H9 (cell line): Measurements from ENCODE around the gene TYW1. TPM values are rescaled to one million over a fixed set of nuclear protein-coding genes. Genes with fewer than 3 reads are reported as not detected.
"Not testable (repeated sequence)": the region's sequence is repeated elsewhere in the genome, so short reads cannot be mapped to it uniquely, and the experiment has no call there.

Experiments used
- DNase-seq: peaks from one replicate; pipeline ENCODE4 v3.0.0-alpha.2; 2017
- H2AFZ ChIP-seq: one replicate; pipeline ENCODE4 v1.6.1; 2013; ENCODE audit warnings: mild to moderate bottlenecking, low read length, control low read depth, moderate library complexity
- H2AK5ac ChIP-seq: 2 replicates; pipeline ENCODE4 v1.6.1; 2013; ENCODE audit warnings: low read length, control low read depth, mixed read lengths; ENCODE audit not compliant: insufficient read length
- H2BK120ac ChIP-seq: one replicate; pipeline ENCODE4 v1.6.1; 2013; ENCODE audit warnings: low read depth, mild to moderate bottlenecking, low read length, control low read depth, inconsistent platforms; ENCODE audit not compliant: poor library complexity, severe bottlenecking
- H2BK12ac ChIP-seq: 2 replicates; pipeline ENCODE4 v1.6.1; 2013; ENCODE audit warnings: low read length, control low read depth, mixed read lengths, low read depth; ENCODE audit not compliant: insufficient read length
- H2BK15ac ChIP-seq: 2 replicates; pipeline ENCODE4 v1.6.1; 2013; ENCODE audit warnings: low read depth, low read length, control low read depth
- H2BK20ac ChIP-seq: one replicate; pipeline ENCODE4 v1.6.1; 2013; ENCODE audit warnings: low read depth, mild to moderate bottlenecking, low read length, control low read depth, inconsistent platforms; ENCODE audit not compliant: poor library complexity, severe bottlenecking
- H2BK5ac ChIP-seq: 2 replicates; pipeline ENCODE4 v1.6.1; 2013; ENCODE audit warnings: low read length, control low read depth, mixed read lengths; ENCODE audit not compliant: insufficient read length
- H3K14ac ChIP-seq: 2 replicates; pipeline ENCODE4 v1.6.1; 2013; ENCODE audit warnings: low read length, control low read depth; ENCODE audit not compliant: insufficient read depth
- H3K18ac ChIP-seq: 2 replicates; pipeline ENCODE4 v1.6.1; 2013; ENCODE audit warnings: low read depth, mild to moderate bottlenecking, mixed read lengths, low read length, control low read depth; ENCODE audit not compliant: insufficient read length
- H3K23ac ChIP-seq: 2 replicates; pipeline ENCODE4 v1.6.1; 2013; ENCODE audit warnings: low read length, control low read depth, mixed read lengths, low read depth; ENCODE audit not compliant: insufficient read length
- H3K23me2 ChIP-seq: 2 replicates; pipeline ENCODE4 v1.6.1; 2013; ENCODE audit warnings: low read depth, mild to moderate bottlenecking, mixed read lengths, low read length, control low read depth; ENCODE audit not compliant: insufficient read length, poor library complexity, severe bottlenecking
- H3K27ac ChIP-seq: 2 replicates; pipeline ENCODE4 v1.5.1; 2013; ENCODE audit warnings: low read length, control low read depth, mixed read lengths, low read depth; ENCODE audit not compliant: insufficient read length
- H3K27me3 ChIP-seq: 2 replicates; pipeline ENCODE4 v1.6.1; 2013; ENCODE audit warnings: low read length, control low read depth, inconsistent platforms; ENCODE audit not compliant: insufficient read depth
- H3K4ac ChIP-seq: 2 replicates; pipeline ENCODE4 v1.6.1; 2013; ENCODE audit warnings: low read depth, mild to moderate bottlenecking, control low read depth, inconsistent platforms, low read length, moderate library complexity
- H3K4me1 ChIP-seq: 2 replicates; pipeline ENCODE4 v1.6.1; 2013; ENCODE audit warnings: low read length, control low read depth, inconsistent platforms; ENCODE audit not compliant: insufficient read depth
- H3K4me2 ChIP-seq: 2 replicates; pipeline ENCODE4 v1.6.1; 2013; ENCODE audit warnings: low read length, control low read depth, mixed read lengths; ENCODE audit not compliant: insufficient read length, insufficient read depth
- H3K56ac ChIP-seq: 2 replicates; pipeline ENCODE4 v1.6.1; 2013; ENCODE audit warnings: low read depth, mild to moderate bottlenecking, mixed read lengths, low read length, control low read depth; ENCODE audit not compliant: insufficient read length
- H3K79me1 ChIP-seq: 2 replicates; pipeline ENCODE4 v1.6.1; 2013; ENCODE audit warnings: low read depth, mild to moderate bottlenecking, moderate library complexity, low read length, control low read depth, inconsistent platforms; ENCODE audit not compliant: insufficient read depth, poor library complexity, severe bottlenecking
- H3K79me2 ChIP-seq: 2 replicates; pipeline ENCODE4 v1.6.1; 2013; ENCODE audit warnings: low read length, control low read depth, inconsistent platforms; ENCODE audit not compliant: insufficient read depth
- H3K9ac ChIP-seq: 2 replicates; pipeline ENCODE4 v1.6.1; 2013; ENCODE audit warnings: low read length, control low read depth, mixed read lengths; ENCODE audit not compliant: insufficient read length; ENCODE audit errors: extremely low read depth
- H3K9me3 ChIP-seq: one replicate; pipeline ENCODE4 v1.6.1; 2013; ENCODE audit warnings: low read depth, low read length, inconsistent platforms; ENCODE audit not compliant: control insufficient read depth
- H3T11ph ChIP-seq: one replicate; pipeline ENCODE4 v1.6.1; 2013; ENCODE audit warnings: mild to moderate bottlenecking, low read length, control low read depth, inconsistent platforms
- H4K20me1 ChIP-seq: one replicate; pipeline ENCODE4 v1.6.1; 2013; ENCODE audit not compliant: control insufficient read depth, insufficient read length, insufficient read depth
- H4K5ac ChIP-seq: 2 replicates; pipeline ENCODE4 v1.6.1; 2013; ENCODE audit warnings: low read depth, mild to moderate bottlenecking, mixed read lengths, low read length, control low read depth; ENCODE audit not compliant: insufficient read length
- H4K8ac ChIP-seq: replicated peaks from 2 replicates; pipeline ENCODE4 v1.6.1; 2013; ENCODE audit warnings: low read length, control low read depth, mixed read lengths, low read depth; ENCODE audit not compliant: insufficient read length
- H4K91ac ChIP-seq: 2 replicates; pipeline ENCODE4 v1.6.1; 2013; ENCODE audit warnings: low read depth, mild to moderate bottlenecking, moderate library complexity, mixed read lengths, low read length, control low read depth; ENCODE audit not compliant: insufficient read length
- H3K27ac Mint-ChIP-seq, 3 experiments: 2 replicates in 2 of 3; 3 replicates in 1 of 3; pipeline ENCODE4 v1.8.0; 2020 to 2021; ENCODE audit warnings: mixed read lengths in 3 of 3, mild to moderate bottlenecking in 1 of 3, moderate library complexity in 1 of 3
- H3K27me3 Mint-ChIP-seq: 2 replicates; pipeline ENCODE4 v1.8.0; 2021; ENCODE audit warnings: low read depth, mild to moderate bottlenecking, moderate library complexity, mixed read lengths
- H3K36me3 Mint-ChIP-seq, 3 experiments: 2 replicates in 2 of 3; 3 replicates in 1 of 3; pipeline ENCODE4 v1.8.0; 2020 to 2021; ENCODE audit warnings: low read depth in 3 of 3, mixed read lengths in 3 of 3; ENCODE audit not compliant: insufficient read depth in 1 of 3
- H3K4me1 Mint-ChIP-seq, 2 experiments: 2 replicates each; pipeline ENCODE4 v1.8.0; 2020; ENCODE audit warnings: mixed read lengths in 2 of 2
- H3K4me3 Mint-ChIP-seq, 2 experiments: 2 replicates in 1 of 2; 3 replicates in 1 of 2; pipeline ENCODE4 v1.8.0; 2020 to 2021; ENCODE audit warnings: mild to moderate bottlenecking in 2 of 2, mixed read lengths in 2 of 2, moderate library complexity in 1 of 2
- H3K9me3 Mint-ChIP-seq, 2 experiments: 2 replicates in 1 of 2; 3 replicates in 1 of 2; pipeline ENCODE4 v1.8.0; 2020; ENCODE audit warnings: mild to moderate bottlenecking in 2 of 2, mixed read lengths in 2 of 2, moderate library complexity in 1 of 2
- WGBS: extraction: QIAGEN DNeasy Blood & Tissue Kit; methylation state at CpG from one replicate; pipeline ENCODE4 v1.1.7; 2013; ENCODE audit warnings: missing lambda C conversion rate, low lambda C conversion rate, mixed read lengths; ENCODE audit not compliant: insufficient read length; ENCODE audit errors: extremely low coverage; 5-methylcytosine and 5-hydroxymethylcytosine counted together
- total RNA-seq: library from RNA; stranded (reverse); gene quantifications from 2 replicates; pipeline ENCODE4 v1.2.1, GENCODE V29; 2021
- TF ChIP-seq, protein P1 (sequence below): fragments of 200-600 bp; sonication (generic); conservative IDR thresholded peaks from 3 replicates; pipeline ENCODE4 v1.8.0; 2021; ENCODE audit warnings: antibody characterized with exemption, mild to moderate bottlenecking

The TYW1 gene
- total RNA-seq, 1 experiment from 2014 or later: 22.3 TPM

DNA sequence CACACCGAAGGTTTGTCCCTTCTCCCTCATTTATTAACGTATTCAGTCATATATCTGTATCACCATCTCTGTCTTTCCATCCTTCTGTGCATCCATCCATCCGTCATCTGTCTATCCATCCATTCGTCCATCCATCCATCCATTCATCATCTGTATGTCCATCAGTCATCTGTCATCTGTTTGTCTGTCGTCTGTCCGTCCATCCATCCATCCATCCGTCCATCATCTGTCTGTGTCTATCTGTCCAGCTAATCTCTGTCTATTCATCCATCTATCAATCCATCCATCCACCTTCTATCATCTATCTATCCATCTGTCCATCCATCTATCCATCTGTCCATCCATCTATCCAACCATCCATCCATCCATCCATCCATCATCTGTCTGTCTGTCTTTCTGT is 213.9 kb downstream of the TYW1 start:
- no peaks in the 10 kb centered on the region for H3K79me2 ChIP-seq
- no peak overlapping the region for H3T11ph ChIP-seq
- no peaks in the 10 kb centered on the region for H3K79me1 ChIP-seq
- H2BK5ac ChIP-seq: no peak overlapping the region
- H3K4ac ChIP-seq: no peak overlapping the region
- no peak overlapping the region for H2BK12ac ChIP-seq
- no peak overlapping the region for H2BK120ac ChIP-seq
- H3K23ac ChIP-seq: no peak overlapping the region
- no peak overlapping the region for H2AK5ac ChIP-seq
- H3K4me1 Mint-ChIP-seq: no peaks in the 10 kb centered on the region
- H3K27me3 Mint-ChIP-seq: no peaks in the 10 kb centered on the region
- H3K36me3 Mint-ChIP-seq: peaks cover 4 to 9% (median 4%) of the 10 kb centered on the region in 3 experiments; a peak in 5 of 7 replicates
- no peaks in the 10 kb centered on the region for H4K20me1 ChIP-seq
- H3K9ac ChIP-seq: no peak overlapping the region
- H3K27me3 ChIP-seq: no peaks in the 10 kb centered on the region
- no peak overlapping the region for H3K27ac ChIP-seq
- no peaks in the 10 kb centered on the region for H3K9me3 ChIP-seq
- no peak overlapping the region for H3K14ac ChIP-seq
- no peak overlapping the region for H4K91ac ChIP-seq
- H2BK20ac ChIP-seq: no peak overlapping the region
- H3K9me3 Mint-ChIP-seq: no peaks in the 10 kb centered on the region; a peak in 1 of 5 replicates
- no peak overlapping the region for H2AFZ ChIP-seq
- no peak overlapping the region for H3K56ac ChIP-seq
- no peak overlapping the region for H3K27ac Mint-ChIP-seq
- DNase-seq: no peak
- no peak overlapping the region for H3K4me2 ChIP-seq
- no peaks in the 10 kb centered on the region for H3K23me2 ChIP-seq
- H4K8ac ChIP-seq: no peak overlapping the region
- H4K5ac ChIP-seq: no peak overlapping the region
- TF ChIP-seq, protein P1, sequence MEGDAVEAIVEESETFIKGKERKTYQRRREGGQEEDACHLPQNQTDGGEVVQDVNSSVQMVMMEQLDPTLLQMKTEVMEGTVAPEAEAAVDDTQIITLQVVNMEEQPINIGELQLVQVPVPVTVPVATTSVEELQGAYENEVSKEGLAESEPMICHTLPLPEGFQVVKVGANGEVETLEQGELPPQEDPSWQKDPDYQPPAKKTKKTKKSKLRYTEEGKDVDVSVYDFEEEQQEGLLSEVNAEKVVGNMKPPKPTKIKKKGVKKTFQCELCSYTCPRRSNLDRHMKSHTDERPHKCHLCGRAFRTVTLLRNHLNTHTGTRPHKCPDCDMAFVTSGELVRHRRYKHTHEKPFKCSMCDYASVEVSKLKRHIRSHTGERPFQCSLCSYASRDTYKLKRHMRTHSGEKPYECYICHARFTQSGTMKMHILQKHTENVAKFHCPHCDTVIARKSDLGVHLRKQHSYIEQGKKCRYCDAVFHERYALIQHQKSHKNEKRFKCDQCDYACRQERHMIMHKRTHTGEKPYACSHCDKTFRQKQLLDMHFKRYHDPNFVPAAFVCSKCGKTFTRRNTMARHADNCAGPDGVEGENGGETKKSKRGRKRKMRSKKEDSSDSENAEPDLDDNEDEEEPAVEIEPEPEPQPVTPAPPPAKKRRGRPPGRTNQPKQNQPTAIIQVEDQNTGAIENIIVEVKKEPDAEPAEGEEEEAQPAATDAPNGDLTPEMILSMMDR: no peak
- H3K4me3 Mint-ChIP-seq: no peak overlapping the region
- H2BK15ac ChIP-seq: no peak overlapping the region
- no CpG with 5 or more reads among the region's 7 CpGs for WGBS
- no peaks in the 10 kb centered on the region for H3K4me1 ChIP-seq
- H3K18ac ChIP-seq: no peak overlapping the region

DNA sequence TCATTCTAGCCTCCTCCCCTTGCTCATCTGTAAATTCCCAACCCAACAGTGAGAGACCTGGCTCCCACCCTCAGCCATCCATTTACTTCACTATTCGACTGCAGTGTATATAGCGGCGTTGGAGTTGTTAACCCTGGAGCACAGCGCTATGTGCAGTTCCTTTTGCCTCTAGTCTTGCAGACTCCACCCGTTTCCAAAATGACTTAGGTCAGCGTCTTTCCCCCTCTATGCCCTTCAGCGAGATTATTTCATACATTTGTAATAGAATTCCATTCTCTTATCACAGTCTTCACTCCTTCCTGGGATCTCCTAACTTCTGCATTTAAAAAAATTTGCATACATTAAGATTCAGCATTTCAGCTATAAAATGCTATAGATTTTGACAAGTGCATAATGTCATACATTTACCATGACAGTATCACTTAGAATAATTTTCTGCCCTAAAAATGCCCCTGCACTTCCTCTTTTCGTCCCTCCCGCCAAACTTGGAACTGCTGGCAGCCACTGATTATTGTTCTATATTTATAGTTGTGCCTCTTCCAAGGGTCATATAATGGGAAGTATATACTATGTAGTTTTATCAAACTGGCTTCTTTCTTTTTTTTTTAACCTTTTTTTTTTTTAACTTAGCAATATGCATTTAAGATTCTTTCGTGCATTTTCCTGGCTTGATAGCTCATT is 215.2 kb downstream of the TYW1 start:
- H3K27me3 Mint-ChIP-seq, H3K9ac ChIP-seq, H2BK5ac ChIP-seq, H2AK5ac ChIP-seq, H2BK120ac ChIP-seq, H3K79me2 ChIP-seq, H3T11ph ChIP-seq, H3K18ac ChIP-seq, H3K27ac ChIP-seq, H4K5ac ChIP-seq, H4K20me1 ChIP-seq, H3K56ac ChIP-seq, H3K4me1 ChIP-seq, H3K36me3 Mint-ChIP-seq, H2BK15ac ChIP-seq, H2BK12ac ChIP-seq, H3K27ac Mint-ChIP-seq, H3K4me3 Mint-ChIP-seq, H3K14ac ChIP-seq, H3K9me3 Mint-ChIP-seq, H3K9me3 ChIP-seq, H3K27me3 ChIP-seq, H3K4ac ChIP-seq, H3K23ac ChIP-seq, DNase-seq, H4K8ac ChIP-seq, H3K4me2 ChIP-seq, H2BK20ac ChIP-seq, H3K79me1 ChIP-seq, H4K91ac ChIP-seq, H2AFZ ChIP-seq, H3K4me1 Mint-ChIP-seq, H3K23me2 ChIP-seq: not testable (repeated sequence)
- whole genome bisulfite sequencing: no CpG with 5 or more reads among the region's 10 CpGs
